Fibroblast of the conjunctiva (primary cell): ENCODE data around the gene LATS2.

Experiments
- DNase-seq: peaks from one replicate; pipeline ENCODE4 v3.0.0-alpha.2; 2010; ENCODE audit warnings: low read depth

The LATS2 gene

GRCh38 chr13:21061029-21061763 is at the start of gene LATS2:
TSS of gene LATS2 (minus strand) at chr13:21061586. CDS start at chr13:21046026, 15,560 bp downstream.
- peak; percentile 90 for DNase-seq

- no peak for DNase-seq
Observed at GRCh38 chr13:21109168-21109567, 47.8 kb upstream of the LATS2 start.

- DNase-seq: peak; percentile 13
Observed at GRCh38 chr13:21106089-21106488, 44.7 kb upstream of the LATS2 start.

- no peak for DNase-seq
Observed at GRCh38 chr13:21104199-21105019, 43.0 kb upstream of the LATS2 start.

GRCh38 chr13:21101865-21102576 is 40.6 kb upstream of the LATS2 start:
- no peak for DNase-seq

- no peak for DNase-seq
Observed at GRCh38 chr13:21100994-21101757, 39.8 kb upstream of the LATS2 start.

GRCh38 chr13:21100211-21100610 is 38.8 kb upstream of the LATS2 start:
- no peak for DNase-seq

- DNase-seq: no peak
Observed at GRCh38 chr13:21095311-21095710, 33.9 kb upstream of the LATS2 start.

GRCh38 chr13:21089830-21090229 is 28.4 kb upstream of the LATS2 start:
- DNase-seq: no peak

- no peak for DNase-seq
Observed at GRCh38 chr13:21088534-21088933, 27.1 kb upstream of the LATS2 start.

- no peak for DNase-seq
Observed at GRCh38 chr13:21086929-21087328, 25.5 kb upstream of the LATS2 start.

GRCh38 chr13:21081926-21082325 is 20.5 kb upstream of the LATS2 start:
- no peak for DNase-seq

- DNase-seq: no peak
Observed at GRCh38 chr13:21080593-21080891, 19.2 kb upstream of the LATS2 start.

GRCh38 chr13:21079761-21080592 is 18.6 kb upstream of the LATS2 start:
- no peak for DNase-seq

- DNase-seq: no peak
Observed at GRCh38 chr13:21079221-21079620, 17.8 kb upstream of the LATS2 start.

GRCh38 chr13:21078501-21078900 is 17.1 kb upstream of the LATS2 start:
- no peak for DNase-seq

GRCh38 chr13:21077788-21078353 is 16.5 kb upstream of the LATS2 start:
- no peak for DNase-seq

GRCh38 chr13:21077076-21077787 is 15.8 kb upstream of the LATS2 start:
- DNase-seq: no peak

- no peak for DNase-seq
Observed at GRCh38 chr13:21076253-21076652, 14.9 kb upstream of the LATS2 start.
